Endothelial cell (in vitro differentiated cells): ENCODE data around the gene RAPGEF4. TPM values are rescaled to one million over a fixed set of nuclear protein-coding genes. Genes with fewer than 3 reads are reported as not detected.

Source experiments
- DNase-seq: peaks from one replicate; pipeline ENCODE4 v3.0.0; 2021; ENCODE audit warnings: low spot score
- H3K27ac Mint-ChIP-seq: one replicate; pipeline ENCODE4 v1.8.0; 2021; ENCODE audit warnings: mixed read lengths, inconsistent platforms; ENCODE audit not compliant: unreplicated experiment
- H3K27me3 Mint-ChIP-seq: one replicate; pipeline ENCODE4 v1.8.0; 2021; ENCODE audit warnings: mild to moderate bottlenecking, moderate library complexity, mixed read lengths, inconsistent platforms; ENCODE audit not compliant: unreplicated experiment
- H3K36me3 Mint-ChIP-seq: one replicate; pipeline ENCODE4 v1.8.0; 2021; ENCODE audit warnings: mild to moderate bottlenecking, low read depth, mixed read lengths, inconsistent platforms; ENCODE audit not compliant: unreplicated experiment
- H3K4me1 Mint-ChIP-seq: one replicate; pipeline ENCODE4 v1.8.0; 2021; ENCODE audit warnings: mild to moderate bottlenecking, mixed read lengths, inconsistent platforms; ENCODE audit not compliant: unreplicated experiment
- H3K4me3 Mint-ChIP-seq: one replicate; pipeline ENCODE4 v1.8.0; 2021; ENCODE audit warnings: mild to moderate bottlenecking, mixed read lengths, inconsistent platforms; ENCODE audit not compliant: unreplicated experiment
- H3K9me3 Mint-ChIP-seq: one replicate; pipeline ENCODE4 v1.8.0; 2021; ENCODE audit warnings: mixed read lengths, inconsistent platforms; ENCODE audit not compliant: unreplicated experiment
- CTCF ChIP-seq: fragments of 200-600 bp; sonication (generic); IDR thresholded peaks from one replicate; pipeline ENCODE4 v1.5.0; 2021; ENCODE audit warnings: antibody characterized with exemption; ENCODE audit not compliant: unreplicated experiment
- total RNA-seq: library from RNA; stranded (reverse); fragmentation: NEBNext Ultra II Directional; extraction: Animal tissue kit (Norgen Biotek cat#: 25700); gene quantifications from one replicate; pipeline ENCODE4 v1.2.1, GENCODE V29; 2021; ENCODE audit not compliant: unreplicated experiment

The RAPGEF4 gene
- total RNA-seq, 1 donor from 2014 or later: 7.5 TPM

- DNase-seq: no peak
- Mint-ChIP-seq H3K27ac (no peak overlapping the region), H3K27me3 (no peaks in the 10 kb centered on the region)
Observed at GRCh38 chr2:172712251-172712650, 23.4 kb upstream of the RAPGEF4 start.

GRCh38 chr2:172713365-172713875, 22.2 kb upstream of the RAPGEF4 start:
- no peak overlapping the region for H3K4me3 Mint-ChIP-seq
- H3K27me3 Mint-ChIP-seq: no peaks in the 10 kb centered on the region
- no peak for TF ChIP-seq CTCF
- no peak for DNase-seq
- H3K27ac Mint-ChIP-seq: no peak overlapping the region
- H3K36me3 Mint-ChIP-seq: peaks cover 4% of the 10 kb centered on the region
- no peaks in the 10 kb centered on the region for H3K9me3 Mint-ChIP-seq
- no peaks in the 10 kb centered on the region for H3K4me1 Mint-ChIP-seq

More at GRCh38 chr2:172712251-172712650, 23.4 kb upstream of the RAPGEF4 start:
- Mint-ChIP-seq H3K4me1 (no peaks in the 10 kb centered on the region), H3K4me3 (no peak overlapping the region), H3K36me3 (peaks cover 4% of the 10 kb centered on the region), H3K9me3 (no peaks in the 10 kb centered on the region)
- TF ChIP-seq CTCF: no peak

- H3K27ac Mint-ChIP-seq: no peak overlapping the region
- no peak overlapping the region for H3K4me3 Mint-ChIP-seq
- H3K36me3 Mint-ChIP-seq: no peaks in the 10 kb centered on the region
- no peak for TF ChIP-seq CTCF
- no peaks in the 10 kb centered on the region for H3K27me3 Mint-ChIP-seq
- DNase-seq: no peak
- H3K9me3 Mint-ChIP-seq: no peaks in the 10 kb centered on the region
- H3K4me1 Mint-ChIP-seq: peaks cover 6% of the 10 kb centered on the region
Observed at GRCh38 chr2:172722481-172722880, 13.2 kb upstream of the RAPGEF4 start.

DNA sequence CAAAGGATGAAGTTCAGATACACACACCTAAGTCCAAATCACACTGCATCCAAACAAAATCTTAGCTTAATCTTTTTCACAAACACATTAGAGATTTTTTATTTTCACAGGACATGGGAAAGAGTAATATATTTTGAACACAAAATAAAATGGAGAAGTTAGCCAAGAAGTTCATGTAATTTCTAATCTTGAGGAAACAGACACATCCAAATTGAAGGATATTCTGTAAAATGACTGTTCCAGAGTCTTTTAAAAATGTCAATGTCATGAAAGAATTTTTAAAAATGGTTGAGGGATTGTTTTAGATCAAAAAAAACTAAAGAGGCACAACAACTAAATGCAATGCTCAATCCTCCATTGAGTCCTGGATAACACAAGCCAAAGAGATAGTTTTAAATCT, 12.4 kb upstream of the RAPGEF4 start:
- no peak for TF ChIP-seq CTCF
- Mint-ChIP-seq H3K27me3 (no peaks in the 10 kb centered on the region), H3K4me3 (no peak overlapping the region)

DNA sequence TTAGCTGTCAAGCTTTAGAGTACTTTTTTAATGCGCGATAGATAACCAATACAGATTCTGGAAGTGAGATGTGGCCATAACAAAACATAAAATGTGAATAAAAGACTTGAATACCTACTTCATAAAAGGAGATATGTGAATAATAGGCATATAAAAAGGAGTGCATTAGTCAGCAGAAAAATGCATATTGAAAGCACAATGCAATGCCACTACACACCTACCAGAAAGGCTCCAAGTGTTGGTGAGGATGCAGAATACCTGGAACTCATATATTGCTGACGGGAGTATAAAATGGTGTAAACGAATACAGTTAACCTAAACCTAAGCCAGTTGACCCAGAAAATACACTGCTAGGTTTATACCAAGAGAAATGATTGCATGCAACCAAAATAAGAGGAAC, 10.9 kb upstream of the RAPGEF4 start:
- Mint-ChIP-seq H3K27ac (no peak overlapping the region), H3K4me3 (no peak overlapping the region), H3K9me3 (no peaks in the 10 kb centered on the region), H3K4me1 (peaks cover 6% of the 10 kb centered on the region), H3K27me3 (no peaks in the 10 kb centered on the region), H3K36me3 (no peaks in the 10 kb centered on the region)
- no peak for TF ChIP-seq CTCF
- no peak for DNase-seq

More for the DNA sequence above, 12.4 kb upstream of the RAPGEF4 start:
- no peak overlapping the region for H3K27ac Mint-ChIP-seq
- DNase-seq: no peak
- H3K36me3 Mint-ChIP-seq: no peaks in the 10 kb centered on the region
- no peaks in the 10 kb centered on the region for H3K9me3 Mint-ChIP-seq
- H3K4me1 Mint-ChIP-seq: peaks cover 6% of the 10 kb centered on the region
